Activated CD4-positive, CD25-positive, alpha-beta regulatory T cell treated with anti-CD3 and anti-CD28 coated beads, Interleukin-2, amount 50 U/mL, for 72 hours (primary cell): Measurements from ENCODE around the gene MRPL57.
"Not testable (repeated sequence)": the region's sequence is repeated elsewhere in the genome, so short reads cannot be mapped to it uniquely, and the experiment has no call there.

Experiments
- DNase-seq: peaks from one replicate; pipeline ENCODE4 v3.0.0; 2021

The MRPL57 gene

GRCh38 chr13:21176215-21176981, at the start of gene MRPL57, which contains the start of gene SKA3:
Gene MRPL57 (plus strand): TSS chr13:21176658. CDS start chr13:21176917, 259 bp downstream.
Gene SKA3 (minus strand): TSS chr13:21176552. CDS start chr13:21176477, 75 bp downstream.
- DNase-seq: peak; percentile 95

GRCh38 chr13:21130116-21130515, 46.3 kb upstream of the MRPL57 start:
- no peak for DNase-seq

GRCh38 chr13:21133077-21133476, 43.4 kb upstream of the MRPL57 start:
- no peak for DNase-seq

GRCh38 chr13:21134475-21134874, 42.0 kb upstream of the MRPL57 start:
- no peak for DNase-seq

GRCh38 chr13:21135833-21136232, 40.6 kb upstream of the MRPL57 start:
- not testable (repeated sequence) for DNase-seq

- DNase-seq: no peak
Observed at GRCh38 chr13:21137696-21138095, 38.8 kb upstream of the MRPL57 start.

GRCh38 chr13:21138561-21138960, 37.9 kb upstream of the MRPL57 start:
- DNase-seq: no peak

GRCh38 chr13:21139374-21139773, 37.1 kb upstream of the MRPL57 start:
- DNase-seq: no peak

GRCh38 chr13:21142766-21143165, 33.7 kb upstream of the MRPL57 start:
- no peak for DNase-seq

GRCh38 chr13:21147827-21148226, 28.6 kb upstream of the MRPL57 start:
- DNase-seq: no peak

GRCh38 chr13:21148557-21149258, 27.8 kb upstream of the MRPL57 start:
- DNase-seq: no peak

GRCh38 chr13:21149568-21149967, 26.9 kb upstream of the MRPL57 start:
- DNase-seq: no peak

- DNase-seq: no peak
Observed at GRCh38 chr13:21150013-21150412, 26.4 kb upstream of the MRPL57 start.

- DNase-seq: no peak
Observed at GRCh38 chr13:21152251-21152899, 24.1 kb upstream of the MRPL57 start.

GRCh38 chr13:21164631-21165030, 11.8 kb upstream of the MRPL57 start:
- no peak for DNase-seq

- DNase-seq: not testable (repeated sequence)
Observed at GRCh38 chr13:21165606-21166005, 10.9 kb upstream of the MRPL57 start.

GRCh38 chr13:21171420-21171819, 5.0 kb upstream of the MRPL57 start:
- no peak for DNase-seq

- DNase-seq: not testable (repeated sequence)
Observed at GRCh38 chr13:21173767-21174166, 2.7 kb upstream of the MRPL57 start.

GRCh38 chr13:21175656-21176214, 723 bp upstream of the MRPL57 start:
- DNase-seq: no peak

GRCh38 chr13:21176982-21177284, 475 bp downstream of the MRPL57 start:
- DNase-seq: no peak

GRCh38 chr13:21181671-21182070, 5.2 kb downstream of the MRPL57 start:
- DNase-seq: no peak

- not testable (repeated sequence) for DNase-seq
Observed at GRCh38 chr13:21186410-21186809, 10.0 kb downstream of the MRPL57 start.

- DNase-seq: not testable (repeated sequence)
Observed at GRCh38 chr13:21194756-21195155, 18.3 kb downstream of the MRPL57 start.
